ENCODE results near the gene PRSS56.
"Not testable (repeated sequence)": the region's sequence is repeated elsewhere in the genome, so short reads cannot be mapped to it uniquely, and the experiment has no call there.

PRSS56 gene

GRCh38 chr2:232526372-232526941 lies 6.3 kb downstream of the PRSS56 start:
- no peak for DNase-seq

GRCh38 chr2:232527905-232528470 lies 7.8 kb downstream of the PRSS56 start:
- DNase-seq: no peak

GRCh38 chr2:232528746-232529460 lies 8.7 kb downstream of the PRSS56 start:
- no peak for DNase-seq

GRCh38 chr2:232529806-232530547 lies 9.8 kb downstream of the PRSS56 start:
- DNase-seq: no peak

DNA sequence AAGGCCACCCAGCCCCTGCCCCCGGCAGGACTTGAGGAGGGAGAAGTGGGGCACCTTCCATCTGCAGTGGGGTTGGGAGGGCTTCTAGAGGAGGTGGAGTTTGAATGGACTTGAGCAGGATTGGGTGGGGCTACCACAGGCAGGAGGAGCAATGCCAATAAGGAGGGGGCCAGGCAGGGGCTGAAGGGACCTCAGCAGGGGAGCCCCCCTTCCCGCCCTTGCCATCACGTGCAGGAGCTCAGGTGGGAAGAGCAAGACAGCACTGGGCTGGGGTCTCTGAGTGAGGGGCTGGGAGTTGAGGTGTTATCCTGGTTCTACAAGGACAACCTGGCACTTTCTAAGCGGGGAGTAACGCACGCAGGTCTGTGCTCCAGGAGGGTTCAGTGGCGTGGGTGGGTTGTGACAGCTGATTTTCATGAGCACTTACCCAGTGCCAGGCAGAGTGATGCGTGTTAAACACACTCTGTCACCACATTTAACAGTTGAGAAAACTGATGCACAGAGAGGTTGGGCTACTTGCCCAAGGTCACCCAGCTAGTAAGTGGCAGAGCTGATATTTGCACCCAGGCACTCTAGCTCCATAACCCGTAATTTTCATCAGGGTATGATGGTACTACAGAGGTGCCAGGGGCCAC lies 10.6 kb downstream of the PRSS56 start:
- no peak for DNase-seq

GRCh38 chr2:232532419-232532818 lies 12.2 kb downstream of the PRSS56 start:
- DNase-seq: no peak

DNA sequence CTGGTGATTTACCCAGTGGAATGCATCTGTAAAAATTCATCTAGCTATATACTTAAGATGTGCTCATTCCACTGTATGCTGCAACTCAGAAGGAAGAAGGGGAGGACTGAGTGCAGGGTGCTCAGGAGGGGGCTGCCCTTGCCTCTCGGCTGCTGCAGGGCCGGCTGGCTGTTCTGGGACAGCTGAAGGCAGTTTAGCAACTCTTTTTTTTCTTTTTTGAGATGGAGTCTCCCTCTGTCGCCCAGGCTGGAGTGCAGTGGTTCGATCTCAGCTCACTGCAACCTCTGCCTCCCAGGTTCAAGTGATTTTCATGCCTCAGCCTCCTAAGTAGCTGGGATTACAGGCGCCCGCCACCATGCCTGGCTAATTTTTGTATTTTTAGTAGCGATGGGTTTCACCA lies 12.6 kb downstream of the PRSS56 start:
- not testable (repeated sequence) for DNase-seq

GRCh38 chr2:232533944-232534710 lies 13.9 kb downstream of the PRSS56 start:
- no peak for DNase-seq

GRCh38 chr2:232534940-232535651 lies 14.9 kb downstream of the PRSS56 start:
- no peak for DNase-seq

DNA sequence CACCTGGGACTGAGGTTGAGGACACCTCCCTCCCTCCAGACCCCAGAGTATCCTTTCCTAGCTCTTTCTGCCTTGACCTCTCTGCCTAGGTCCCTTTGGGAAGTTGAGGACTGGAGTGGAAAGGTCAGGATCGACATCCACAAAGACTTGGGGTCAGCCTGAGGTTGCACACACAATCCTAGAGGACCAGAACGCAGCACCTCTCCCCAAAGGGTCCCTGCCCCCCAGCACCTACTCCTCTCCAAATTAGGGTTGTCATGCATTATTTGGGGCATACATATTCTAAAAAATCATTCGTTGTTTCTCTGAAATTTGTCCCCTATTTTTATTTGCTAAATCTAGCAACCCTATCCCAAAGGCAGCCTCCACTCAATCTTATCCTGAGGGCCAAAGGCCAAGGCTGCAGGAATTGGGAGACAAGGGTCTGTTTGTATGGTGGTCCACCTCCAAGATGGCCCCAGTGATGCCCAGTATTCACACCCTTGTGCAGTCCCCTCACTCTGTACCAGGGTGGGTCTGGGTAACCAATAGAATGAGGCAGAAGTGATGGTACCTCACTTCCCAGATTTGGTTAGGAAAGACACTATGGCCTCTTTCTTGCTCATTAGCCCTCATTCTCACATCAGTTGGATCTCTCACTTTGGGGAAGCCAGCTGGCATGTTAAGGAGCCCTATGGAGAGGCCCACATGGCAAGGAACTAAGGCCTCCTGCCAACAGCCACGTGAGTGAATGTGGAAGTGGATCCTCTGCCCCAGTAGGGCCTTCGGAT lies 15.8 kb downstream of the PRSS56 start:
- DNase-seq: no peak

GRCh38 chr2:232537079-232537478 lies 16.9 kb downstream of the PRSS56 start:
- no peak for DNase-seq

DNA sequence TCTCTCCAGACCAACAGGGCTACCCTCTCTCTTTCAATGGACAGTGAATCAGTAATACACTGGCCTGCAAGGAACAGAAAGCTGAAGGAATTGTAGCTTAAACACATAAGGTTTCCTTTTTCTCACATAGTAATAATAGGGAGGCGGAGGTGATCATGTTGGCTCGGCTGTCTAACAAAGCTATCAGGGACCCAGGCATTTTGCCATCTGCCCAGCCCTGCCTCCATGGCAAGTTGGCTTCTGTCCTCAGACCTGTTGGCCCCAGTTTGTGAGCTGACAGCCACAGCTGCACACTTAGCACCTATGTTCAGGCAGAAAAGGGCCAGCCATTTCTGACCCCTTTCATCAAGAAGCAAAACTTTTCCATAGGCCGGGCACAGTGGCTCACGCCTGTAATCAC lies 17.3 kb downstream of the PRSS56 start:
- DNase-seq: no peak

DNA sequence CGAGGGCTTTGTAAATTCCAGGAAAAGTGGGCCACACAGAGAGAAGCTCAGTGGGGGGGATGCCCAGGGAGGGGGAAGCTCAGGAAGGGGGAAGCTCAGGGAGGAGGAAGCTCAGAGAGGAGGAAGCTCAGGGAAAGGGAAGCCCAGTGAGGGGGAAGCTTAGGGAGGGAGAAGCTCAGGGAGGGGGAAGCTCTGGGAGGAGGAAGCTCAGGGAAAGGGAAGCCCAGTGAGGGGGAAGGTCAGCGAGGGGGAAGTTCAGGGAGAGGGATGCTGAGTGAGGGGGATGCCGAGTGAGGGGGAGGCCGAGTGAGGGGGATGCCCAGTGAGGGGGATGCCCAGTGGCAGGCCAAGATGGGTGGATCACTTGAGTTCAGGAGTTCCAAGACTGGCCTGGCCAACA lies 18.5 kb downstream of the PRSS56 start:
- DNase-seq: no peak

GRCh38 chr2:232539298-232540231 lies 19.4 kb downstream of the PRSS56 start, which contains the start of gene CHRNG:
CHRNG (plus strand) TSS chr2:232539692; CDS start chr2:232539748, 56 bp downstream.
- no peak for DNase-seq

GRCh38 chr2:232540441-232541041 lies 20.4 kb downstream of the PRSS56 start:
- no peak for DNase-seq

- DNase-seq: no peak
Measured at GRCh38 chr2:232541195-232541960, 21.2 kb downstream of the PRSS56 start.

GRCh38 chr2:232541961-232542714 lies 21.9 kb downstream of the PRSS56 start:
- no peak for DNase-seq
